WTC11 (cell line): ENCODE measurements around the gene SLC16A7. TPM values are rescaled to one million over a fixed set of nuclear protein-coding genes. Genes with fewer than 3 reads are reported as not detected.

Source experiments
- ATAC-seq: fragments of 200-7000 bp; cut with Tn5 transposase; 2 replicates; pipeline ENCODE4 v1.10.0; 2021; ENCODE audit warnings: mild to moderate bottlenecking, moderate library complexity
- CTCF ChIA-PET: fragments of 300-600 bp; sonication (Branson Sonifier 250); formaldehyde crosslinking; loops from one replicate; lab custom pipeline; 2021; ENCODE audit warnings: antibody characterized with exemption; lab: Charles Lee
- POLR2A ChIA-PET: fragments of 350-600 bp; sonication (Branson Sonifier 250); formaldehyde crosslinking; loops from one replicate; lab custom pipeline; 2021; ENCODE audit warnings: antibody characterized with exemption; lab: Charles Lee
- DNase-seq: peaks from one replicate; pipeline ENCODE4 v3.0.0; 2021; ENCODE audit warnings: low spot score
- H3K27ac Mint-ChIP-seq: 2 replicates; pipeline ENCODE4 v1.8.0; 2021; ENCODE audit warnings: mixed read lengths
- H3K27me3 Mint-ChIP-seq: 2 replicates; pipeline ENCODE4 v1.8.0; 2021; ENCODE audit warnings: low read depth, mild to moderate bottlenecking, moderate library complexity, mixed read lengths
- H3K36me3 Mint-ChIP-seq: 2 replicates; pipeline ENCODE4 v1.8.0; 2021; ENCODE audit warnings: mixed read lengths
- H3K4me1 Mint-ChIP-seq: 2 replicates; pipeline ENCODE4 v1.8.0; 2022; ENCODE audit warnings: mixed read lengths
- H3K4me3 Mint-ChIP-seq: 2 replicates; pipeline ENCODE4 v1.8.0; 2021; ENCODE audit warnings: mild to moderate bottlenecking, moderate library complexity, mixed read lengths
- H3K9me3 Mint-ChIP-seq: 2 replicates; pipeline ENCODE4 v1.8.0; 2021; ENCODE audit warnings: mixed read lengths
- EMX1 ChIP-seq: fragments of 250-450 bp; sonication (Bioruptor Pico); IDR thresholded peaks from 2 replicates; pipeline ENCODE4 v1.8.0; 2021; ENCODE audit warnings: mild to moderate bottlenecking
- FOXK1 ChIP-seq: sonication (generic); formaldehyde crosslinking; IDR thresholded peaks from 2 replicates; pipeline ENCODE4 v1.8.0; 2022; ENCODE audit warnings: mild to moderate bottlenecking, moderate library complexity, missing genetic modification reagents
- GABPB1 ChIP-seq: sonication (generic); formaldehyde crosslinking; IDR thresholded peaks from 2 replicates; pipeline ENCODE4 v1.8.1; 2023; ENCODE audit warnings: mild to moderate bottlenecking, missing genetic modification reagents
- RORB ChIP-seq: fragments of 250-450 bp; sonication (Bioruptor Pico); IDR thresholded peaks from 2 replicates; pipeline ENCODE4 v1.9.0; 2021; ENCODE audit warnings: mild to moderate bottlenecking
- TCF7 ChIP-seq: sonication (generic); formaldehyde crosslinking; IDR thresholded peaks from 2 replicates; pipeline ENCODE4 v1.8.0; 2022; ENCODE audit warnings: mild to moderate bottlenecking, low read depth, missing genetic modification reagents, moderate library complexity
- TP53 ChIP-seq: sonication (generic); formaldehyde crosslinking; IDR thresholded peaks from 2 replicates; pipeline ENCODE4 v1.8.1; 2023; ENCODE audit warnings: mild to moderate bottlenecking, missing genetic modification reagents
- ZBTB21 ChIP-seq: sonication (generic); formaldehyde crosslinking; IDR thresholded peaks from 2 replicates; pipeline ENCODE4 v1.8.1; 2023; ENCODE audit warnings: mild to moderate bottlenecking, missing genetic modification reagents, borderline replicate concordance
- total RNA-seq: library from RNA; stranded (reverse); gene quantifications from 3 replicates; pipeline ENCODE4 v1.2.3, GENCODE V29; 2021
- TF ChIP-seq, protein P1 (sequence below): sonication (generic); formaldehyde crosslinking; IDR thresholded peaks from 2 replicates; pipeline ENCODE4 v1.8.1; 2023; ENCODE audit warnings: mild to moderate bottlenecking, missing genetic modification reagents
- TF ChIP-seq, protein P2 (sequence below): fragments of 250-450 bp; sonication (Bioruptor Pico); IDR thresholded peaks from 2 replicates; pipeline ENCODE4 v1.9.0; 2021; ENCODE audit warnings: mild to moderate bottlenecking, borderline replicate concordance
- TF ChIP-seq, protein P3 (sequence below): fragments of 250-450 bp; sonication (Bioruptor Pico); IDR thresholded peaks from 2 replicates; pipeline ENCODE4 v1.9.0; 2021; ENCODE audit warnings: moderate library complexity, mild to moderate bottlenecking, inconsistent platforms, borderline replicate concordance
- TF ChIP-seq, protein P4 (sequence below): fragments of 250-450 bp; sonication (Bioruptor Pico); IDR thresholded peaks from 2 replicates; pipeline ENCODE4 v1.9.0; 2021; ENCODE audit warnings: mild to moderate bottlenecking
- TF ChIP-seq, protein P5 (sequence below): sonication (generic); formaldehyde crosslinking; IDR thresholded peaks from 2 replicates; pipeline ENCODE4 v1.8.0; 2022; ENCODE audit warnings: missing genetic modification reagents
- TF ChIP-seq, protein P6 (sequence below): sonication (generic); formaldehyde crosslinking; IDR thresholded peaks from 2 replicates; pipeline ENCODE4 v1.8.1; 2023; ENCODE audit warnings: mild to moderate bottlenecking, moderate library complexity, missing genetic modification reagents
- TF ChIP-seq, protein P7 (sequence below): sonication (generic); formaldehyde crosslinking; IDR thresholded peaks from 2 replicates; pipeline ENCODE4 v1.8.1; 2022; ENCODE audit warnings: missing genetic modification reagents, borderline replicate concordance
- TF ChIP-seq, protein P8 (sequence below): sonication (generic); formaldehyde crosslinking; IDR thresholded peaks from 2 replicates; pipeline ENCODE4 v1.8.1; 2023; ENCODE audit warnings: mild to moderate bottlenecking, missing genetic modification reagents, moderate library complexity

SLC16A7 gene
- total RNA-seq, 1 experiment from 2014 or later, result 3.4 TPM

DNA sequence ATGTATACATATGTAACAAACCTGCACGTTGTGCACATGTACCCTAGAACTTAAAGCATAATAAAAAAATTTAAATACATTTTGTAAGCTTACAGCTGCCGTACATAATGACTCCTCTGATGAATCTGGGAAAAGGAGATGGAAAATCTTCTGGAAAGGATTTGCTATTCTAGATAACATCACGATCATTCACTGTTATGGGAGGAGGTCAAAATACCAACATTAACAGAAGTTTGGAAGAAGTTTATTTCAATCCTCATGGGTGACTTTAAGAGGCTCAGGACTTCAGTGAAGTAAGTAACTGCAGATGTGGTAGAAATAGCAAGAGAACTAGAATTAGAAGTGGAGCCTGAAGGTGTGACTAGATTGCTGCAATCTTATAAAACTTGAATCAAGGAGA is 172.2 kb downstream of the SLC16A7 start (continued):
- TF ChIP-seq, protein P1, sequence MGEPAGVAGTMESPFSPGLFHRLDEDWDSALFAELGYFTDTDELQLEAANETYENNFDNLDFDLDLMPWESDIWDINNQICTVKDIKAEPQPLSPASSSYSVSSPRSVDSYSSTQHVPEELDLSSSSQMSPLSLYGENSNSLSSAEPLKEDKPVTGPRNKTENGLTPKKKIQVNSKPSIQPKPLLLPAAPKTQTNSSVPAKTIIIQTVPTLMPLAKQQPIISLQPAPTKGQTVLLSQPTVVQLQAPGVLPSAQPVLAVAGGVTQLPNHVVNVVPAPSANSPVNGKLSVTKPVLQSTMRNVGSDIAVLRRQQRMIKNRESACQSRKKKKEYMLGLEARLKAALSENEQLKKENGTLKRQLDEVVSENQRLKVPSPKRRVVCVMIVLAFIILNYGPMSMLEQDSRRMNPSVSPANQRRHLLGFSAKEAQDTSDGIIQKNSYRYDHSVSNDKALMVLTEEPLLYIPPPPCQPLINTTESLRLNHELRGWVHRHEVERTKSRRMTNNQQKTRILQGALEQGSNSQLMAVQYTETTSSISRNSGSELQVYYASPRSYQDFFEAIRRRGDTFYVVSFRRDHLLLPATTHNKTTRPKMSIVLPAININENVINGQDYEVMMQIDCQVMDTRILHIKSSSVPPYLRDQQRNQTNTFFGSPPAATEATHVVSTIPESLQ, result no peak
- TF ChIP-seq EMX1, result no peak
- TF ChIP-seq, protein P2, sequence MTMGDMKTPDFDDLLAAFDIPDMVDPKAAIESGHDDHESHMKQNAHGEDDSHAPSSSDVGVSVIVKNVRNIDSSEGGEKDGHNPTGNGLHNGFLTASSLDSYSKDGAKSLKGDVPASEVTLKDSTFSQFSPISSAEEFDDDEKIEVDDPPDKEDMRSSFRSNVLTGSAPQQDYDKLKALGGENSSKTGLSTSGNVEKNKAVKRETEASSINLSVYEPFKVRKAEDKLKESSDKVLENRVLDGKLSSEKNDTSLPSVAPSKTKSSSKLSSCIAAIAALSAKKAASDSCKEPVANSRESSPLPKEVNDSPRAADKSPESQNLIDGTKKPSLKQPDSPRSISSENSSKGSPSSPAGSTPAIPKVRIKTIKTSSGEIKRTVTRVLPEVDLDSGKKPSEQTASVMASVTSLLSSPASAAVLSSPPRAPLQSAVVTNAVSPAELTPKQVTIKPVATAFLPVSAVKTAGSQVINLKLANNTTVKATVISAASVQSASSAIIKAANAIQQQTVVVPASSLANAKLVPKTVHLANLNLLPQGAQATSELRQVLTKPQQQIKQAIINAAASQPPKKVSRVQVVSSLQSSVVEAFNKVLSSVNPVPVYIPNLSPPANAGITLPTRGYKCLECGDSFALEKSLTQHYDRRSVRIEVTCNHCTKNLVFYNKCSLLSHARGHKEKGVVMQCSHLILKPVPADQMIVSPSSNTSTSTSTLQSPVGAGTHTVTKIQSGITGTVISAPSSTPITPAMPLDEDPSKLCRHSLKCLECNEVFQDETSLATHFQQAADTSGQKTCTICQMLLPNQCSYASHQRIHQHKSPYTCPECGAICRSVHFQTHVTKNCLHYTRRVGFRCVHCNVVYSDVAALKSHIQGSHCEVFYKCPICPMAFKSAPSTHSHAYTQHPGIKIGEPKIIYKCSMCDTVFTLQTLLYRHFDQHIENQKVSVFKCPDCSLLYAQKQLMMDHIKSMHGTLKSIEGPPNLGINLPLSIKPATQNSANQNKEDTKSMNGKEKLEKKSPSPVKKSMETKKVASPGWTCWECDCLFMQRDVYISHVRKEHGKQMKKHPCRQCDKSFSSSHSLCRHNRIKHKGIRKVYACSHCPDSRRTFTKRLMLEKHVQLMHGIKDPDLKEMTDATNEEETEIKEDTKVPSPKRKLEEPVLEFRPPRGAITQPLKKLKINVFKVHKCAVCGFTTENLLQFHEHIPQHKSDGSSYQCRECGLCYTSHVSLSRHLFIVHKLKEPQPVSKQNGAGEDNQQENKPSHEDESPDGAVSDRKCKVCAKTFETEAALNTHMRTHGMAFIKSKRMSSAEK (CRISPR knock-in tag), result no peak
- TF ChIP-seq, protein P3, sequence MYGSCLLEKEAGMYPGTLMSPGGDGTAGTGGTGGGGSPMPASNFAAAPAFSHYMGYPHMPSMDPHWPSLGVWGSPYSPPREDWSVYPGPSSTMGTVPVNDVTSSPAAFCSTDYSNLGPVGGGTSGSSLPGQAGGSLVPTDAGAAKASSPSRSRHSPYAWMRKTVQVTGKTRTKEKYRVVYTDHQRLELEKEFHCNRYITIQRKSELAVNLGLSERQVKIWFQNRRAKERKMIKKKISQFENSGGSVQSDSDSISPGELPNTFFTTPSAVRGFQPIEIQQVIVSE (CRISPR knock-in tag), result no peak
- no peak for TF ChIP-seq TCF7 (CRISPR knock-in tag)
- TF ChIP-seq, protein P4, sequence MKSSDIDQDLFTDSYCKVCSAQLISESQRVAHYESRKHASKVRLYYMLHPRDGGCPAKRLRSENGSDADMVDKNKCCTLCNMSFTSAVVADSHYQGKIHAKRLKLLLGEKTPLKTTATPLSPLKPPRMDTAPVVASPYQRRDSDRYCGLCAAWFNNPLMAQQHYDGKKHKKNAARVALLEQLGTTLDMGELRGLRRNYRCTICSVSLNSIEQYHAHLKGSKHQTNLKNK (CRISPR knock-in tag), result no peak
- TF ChIP-seq GABPB1 (CRISPR knock-in tag), result no peak
- TF ChIP-seq RORB (CRISPR knock-in tag), result no peak
- TF ChIP-seq, protein P5, sequence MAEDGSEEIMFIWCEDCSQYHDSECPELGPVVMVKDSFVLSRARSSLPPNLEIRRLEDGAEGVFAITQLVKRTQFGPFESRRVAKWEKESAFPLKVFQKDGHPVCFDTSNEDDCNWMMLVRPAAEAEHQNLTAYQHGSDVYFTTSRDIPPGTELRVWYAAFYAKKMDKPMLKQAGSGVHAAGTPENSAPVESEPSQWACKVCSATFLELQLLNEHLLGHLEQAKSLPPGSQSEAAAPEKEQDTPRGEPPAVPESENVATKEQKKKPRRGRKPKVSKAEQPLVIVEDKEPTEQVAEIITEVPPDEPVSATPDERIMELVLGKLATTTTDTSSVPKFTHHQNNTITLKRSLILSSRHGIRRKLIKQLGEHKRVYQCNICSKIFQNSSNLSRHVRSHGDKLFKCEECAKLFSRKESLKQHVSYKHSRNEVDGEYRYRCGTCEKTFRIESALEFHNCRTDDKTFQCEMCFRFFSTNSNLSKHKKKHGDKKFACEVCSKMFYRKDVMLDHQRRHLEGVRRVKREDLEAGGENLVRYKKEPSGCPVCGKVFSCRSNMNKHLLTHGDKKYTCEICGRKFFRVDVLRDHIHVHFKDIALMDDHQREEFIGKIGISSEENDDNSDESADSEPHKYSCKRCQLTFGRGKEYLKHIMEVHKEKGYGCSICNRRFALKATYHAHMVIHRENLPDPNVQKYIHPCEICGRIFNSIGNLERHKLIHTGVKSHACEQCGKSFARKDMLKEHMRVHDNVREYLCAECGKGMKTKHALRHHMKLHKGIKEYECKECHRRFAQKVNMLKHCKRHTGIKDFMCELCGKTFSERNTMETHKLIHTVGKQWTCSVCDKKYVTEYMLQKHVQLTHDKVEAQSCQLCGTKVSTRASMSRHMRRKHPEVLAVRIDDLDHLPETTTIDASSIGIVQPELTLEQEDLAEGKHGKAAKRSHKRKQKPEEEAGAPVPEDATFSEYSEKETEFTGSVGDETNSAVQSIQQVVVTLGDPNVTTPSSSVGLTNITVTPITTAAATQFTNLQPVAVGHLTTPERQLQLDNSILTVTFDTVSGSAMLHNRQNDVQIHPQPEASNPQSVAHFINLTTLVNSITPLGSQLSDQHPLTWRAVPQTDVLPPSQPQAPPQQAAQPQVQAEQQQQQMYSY (CRISPR knock-in tag), result no peak

DNA sequence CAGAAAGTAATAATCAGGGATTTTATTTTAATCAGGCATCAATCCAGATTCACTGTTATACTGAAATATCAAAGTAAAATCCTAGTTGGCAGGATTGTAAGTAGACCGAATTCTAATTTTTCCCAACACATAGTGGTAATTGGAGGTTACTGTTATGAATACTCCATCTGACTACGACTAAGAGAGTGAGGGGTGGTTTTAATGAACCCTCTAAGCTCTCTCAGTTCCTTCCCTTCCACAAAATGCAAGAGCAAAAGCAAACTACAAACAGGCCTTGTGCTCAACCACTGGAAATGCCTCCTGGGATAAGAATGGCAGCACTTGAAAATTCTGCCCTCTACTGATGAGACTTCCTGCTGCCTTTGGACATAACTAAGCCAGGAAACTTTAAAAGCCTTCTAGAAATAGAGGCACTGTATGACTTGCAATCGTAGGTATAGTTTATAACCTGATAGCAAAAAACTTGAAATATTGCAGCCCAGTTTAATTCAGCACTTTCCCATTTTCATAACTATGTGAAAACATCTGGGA is 184.8 kb downstream of the SLC16A7 start:
- CTCF ChIA-PET, result interaction anchor here (1.2 kb wide), 1 partner anchor 348 kb away, joined by 3 read pairs; no protein-coding TSS in a partner anchor
- no peak for TF ChIP-seq FOXK1 (CRISPR knock-in tag)
- TF ChIP-seq, protein P6, sequence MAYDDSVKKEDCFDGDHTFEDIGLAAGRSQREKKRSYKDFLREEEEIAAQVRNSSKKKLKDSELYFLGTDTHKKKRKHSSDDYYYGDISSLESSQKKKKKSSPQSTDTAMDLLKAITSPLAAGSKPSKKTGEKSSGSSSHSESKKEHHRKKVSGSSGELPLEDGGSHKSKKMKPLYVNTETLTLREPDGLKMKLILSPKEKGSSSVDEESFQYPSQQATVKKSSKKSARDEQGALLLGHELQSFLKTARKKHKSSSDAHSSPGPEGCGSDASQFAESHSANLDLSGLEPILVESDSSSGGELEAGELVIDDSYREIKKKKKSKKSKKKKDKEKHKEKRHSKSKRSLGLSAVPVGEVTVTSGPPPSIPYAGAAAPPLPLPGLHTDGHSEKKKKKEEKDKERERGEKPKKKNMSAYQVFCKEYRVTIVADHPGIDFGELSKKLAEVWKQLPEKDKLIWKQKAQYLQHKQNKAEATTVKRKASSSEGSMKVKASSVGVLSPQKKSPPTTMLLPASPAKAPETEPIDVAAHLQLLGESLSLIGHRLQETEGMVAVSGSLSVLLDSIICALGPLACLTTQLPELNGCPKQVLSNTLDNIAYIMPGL (CRISPR knock-in tag), result no peak
- TF ChIP-seq, protein P5 (CRISPR knock-in tag), result no peak
- TF ChIP-seq, protein P7, sequence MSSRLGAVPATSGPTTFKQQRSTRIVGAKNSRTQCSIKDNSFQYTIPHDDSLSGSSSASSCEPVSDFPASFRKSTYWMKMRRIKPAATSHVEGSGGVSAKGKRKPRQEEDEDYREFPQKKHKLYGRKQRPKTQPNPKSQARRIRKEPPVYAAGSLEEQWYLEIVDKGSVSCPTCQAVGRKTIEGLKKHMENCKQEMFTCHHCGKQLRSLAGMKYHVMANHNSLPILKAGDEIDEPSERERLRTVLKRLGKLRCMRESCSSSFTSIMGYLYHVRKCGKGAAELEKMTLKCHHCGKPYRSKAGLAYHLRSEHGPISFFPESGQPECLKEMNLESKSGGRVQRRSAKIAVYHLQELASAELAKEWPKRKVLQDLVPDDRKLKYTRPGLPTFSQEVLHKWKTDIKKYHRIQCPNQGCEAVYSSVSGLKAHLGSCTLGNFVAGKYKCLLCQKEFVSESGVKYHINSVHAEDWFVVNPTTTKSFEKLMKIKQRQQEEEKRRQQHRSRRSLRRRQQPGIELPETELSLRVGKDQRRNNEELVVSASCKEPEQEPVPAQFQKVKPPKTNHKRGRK, result no peak
- TF ChIP-seq TP53, result no peak
- TF ChIP-seq, protein P8, sequence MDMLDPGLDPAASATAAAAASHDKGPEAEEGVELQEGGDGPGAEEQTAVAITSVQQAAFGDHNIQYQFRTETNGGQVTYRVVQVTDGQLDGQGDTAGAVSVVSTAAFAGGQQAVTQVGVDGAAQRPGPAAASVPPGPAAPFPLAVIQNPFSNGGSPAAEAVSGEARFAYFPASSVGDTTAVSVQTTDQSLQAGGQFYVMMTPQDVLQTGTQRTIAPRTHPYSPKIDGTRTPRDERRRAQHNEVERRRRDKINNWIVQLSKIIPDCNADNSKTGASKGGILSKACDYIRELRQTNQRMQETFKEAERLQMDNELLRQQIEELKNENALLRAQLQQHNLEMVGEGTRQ (CRISPR knock-in tag), result no peak
- TF ChIP-seq ZBTB21 (CRISPR knock-in tag), result no peak

More for the DNA sequence above, 184.8 kb downstream of the SLC16A7 start:
- Mint-ChIP-seq H3K4me3 (no peak overlapping the region), H3K36me3 (no peaks in the 10 kb centered on the region), H3K4me1 (no peaks in the 10 kb centered on the region), H3K9me3 (no peaks in the 10 kb centered on the region), H3K27me3 (no peaks in the 10 kb centered on the region), H3K27ac (no peak overlapping the region)
- peak; percentile 89 for ATAC-seq
- DNase-seq, result no peak
- POLR2A ChIA-PET, result no interaction called here
